Activated T-helper 1 cell treated with anti-CD3 and anti-CD28 coated beads, Interleukin-12 subunit alpha, Interleukin-12 subunit beta, Interleukin-2, Interleukin-4 antibody, amounts not matched to agents 30 ng/mL and 10 ng/mL and 1 ng/mL, durations not matched to agents 14 hours and 24 hours and 36 hours (primary cell): ENCODE measurements around the gene COL4A2. TPM values are rescaled to one million over a fixed set of nuclear protein-coding genes. Genes with fewer than 3 reads are reported as not detected.

Experiments used
- DNase-seq: peaks from one replicate; pipeline ENCODE4 v3.0.0; 2021; ENCODE audit warnings: low spot score
- H3K27ac Mint-ChIP-seq: one replicate; pipeline ENCODE4 v1.8.0; 2021; ENCODE audit warnings: mild to moderate bottlenecking, mixed read lengths
- H3K27me3 Mint-ChIP-seq: one replicate; pipeline ENCODE4 v1.8.0; 2022; ENCODE audit warnings: mild to moderate bottlenecking, moderate library complexity, mixed read lengths; ENCODE audit not compliant: insufficient read depth
- H3K36me3 Mint-ChIP-seq: one replicate; pipeline ENCODE4 v1.8.0; 2021; ENCODE audit warnings: low read depth, mixed read lengths
- H3K4me1 Mint-ChIP-seq: one replicate; pipeline ENCODE4 v1.8.0; 2021; ENCODE audit warnings: low read depth, mixed read lengths
- H3K4me3 Mint-ChIP-seq: one replicate; pipeline ENCODE4 v1.8.0; 2021; ENCODE audit warnings: mild to moderate bottlenecking, moderate library complexity, mixed read lengths
- H3K9me3 Mint-ChIP-seq: one replicate; pipeline ENCODE4 v1.8.0; 2021; ENCODE audit warnings: mixed read lengths
- intact Hi-C: fragments of 100-400 bp; cut with micrococcal nuclease; formaldehyde crosslinking; loops from one replicate; pipeline ENCODE4 v1.15.1; 2024
- total RNA-seq: library from RNA; stranded (reverse); gene quantifications from 2 replicates; pipeline ENCODE4 v1.2.3, GENCODE V29; 2022

COL4A2 gene
- total RNA-seq, 1 donor from 2014 or later, result not detected

- Mint-ChIP-seq H3K4me3 (no peak overlapping the region), H3K27me3 (peaks cover 29% of the 10 kb centered on the region), H3K36me3 (no peaks in the 10 kb centered on the region), H3K27ac (no peak overlapping the region), H3K9me3 (no peaks in the 10 kb centered on the region), H3K4me1 (no peaks in the 10 kb centered on the region)
- intact Hi-C loops, result no loop called here
- no peak for DNase-seq
Measured at GRCh38 chr13:110434629-110435028, 127.5 kb downstream of the COL4A2 start.

DNA sequence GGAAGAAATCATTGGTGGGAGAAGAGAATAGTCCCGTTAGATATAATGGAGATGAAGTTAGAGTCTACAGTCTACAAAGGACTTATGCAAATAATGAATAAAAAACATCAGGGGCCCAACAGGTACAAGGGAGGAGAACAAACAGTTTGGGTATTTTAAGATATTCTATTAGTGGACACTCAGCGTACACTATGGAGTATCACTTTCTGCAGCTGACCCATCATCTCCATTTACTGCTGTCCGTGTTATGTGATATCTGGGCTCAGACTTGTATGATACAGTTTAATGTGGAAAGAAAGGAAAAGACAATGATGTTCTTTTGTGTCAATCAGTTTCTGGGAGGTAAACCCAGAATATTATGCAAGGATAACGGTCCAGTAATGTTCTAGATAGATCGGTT lies 128.2 kb downstream of the COL4A2 start:
- H3K9me3 Mint-ChIP-seq, result no peaks in the 10 kb centered on the region

GRCh38 chr13:110436276-110436675 lies 129.2 kb downstream of the COL4A2 start:
- Mint-ChIP-seq H3K36me3 (no peaks in the 10 kb centered on the region), H3K27me3 (peaks cover 32% of the 10 kb centered on the region), H3K27ac (no peak overlapping the region), H3K9me3 (no peaks in the 10 kb centered on the region), H3K4me3 (no peak overlapping the region), H3K4me1 (no peaks in the 10 kb centered on the region)
- no peak for DNase-seq
- intact Hi-C loops, result no loop called here

More for the DNA sequence above, 128.2 kb downstream of the COL4A2 start:
- no peak overlapping the region for H3K27ac Mint-ChIP-seq
- H3K36me3 Mint-ChIP-seq, result no peaks in the 10 kb centered on the region
- intact Hi-C loops, result no loop called here
- no peaks in the 10 kb centered on the region for H3K4me1 Mint-ChIP-seq
- H3K27me3 Mint-ChIP-seq, result peaks cover 32% of the 10 kb centered on the region
- no peak overlapping the region for H3K4me3 Mint-ChIP-seq
- no peak for DNase-seq

DNA sequence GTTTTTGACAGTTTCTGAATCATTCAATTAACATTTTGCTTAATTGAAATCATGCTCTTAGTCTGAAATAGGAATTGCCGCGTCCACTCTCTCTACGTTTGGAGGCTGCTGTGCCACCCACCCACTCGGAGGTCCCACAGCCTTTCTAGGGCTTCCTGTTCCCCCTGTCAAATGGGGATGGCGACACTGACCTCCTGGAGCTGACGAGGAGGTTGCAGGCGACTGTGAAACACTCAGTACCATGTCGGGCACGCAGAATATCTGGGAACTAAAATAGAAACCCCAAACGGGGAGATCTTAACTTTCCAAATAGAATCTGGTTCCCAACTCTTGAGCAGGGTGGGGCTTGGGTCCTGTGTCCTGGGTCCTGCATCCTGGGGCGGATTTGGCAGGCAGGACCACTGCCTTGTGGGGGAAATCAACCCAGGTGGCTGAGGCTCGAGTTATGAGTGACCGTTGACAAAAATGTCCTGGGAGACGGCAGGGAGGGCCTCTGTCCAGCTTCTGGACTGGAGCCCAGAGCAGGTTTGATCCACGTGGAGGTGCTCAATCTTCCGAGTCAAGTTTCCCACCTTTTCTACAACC lies 129.8 kb downstream of the COL4A2 start:
- Mint-ChIP-seq H3K4me3 (no peak overlapping the region), H3K9me3 (no peaks in the 10 kb centered on the region), H3K27me3 (peaks cover 26% of the 10 kb centered on the region), H3K4me1 (no peaks in the 10 kb centered on the region), H3K27ac (no peak overlapping the region), H3K36me3 (no peaks in the 10 kb centered on the region)
- intact Hi-C loops, result no loop called here
- no peak for DNase-seq

DNA sequence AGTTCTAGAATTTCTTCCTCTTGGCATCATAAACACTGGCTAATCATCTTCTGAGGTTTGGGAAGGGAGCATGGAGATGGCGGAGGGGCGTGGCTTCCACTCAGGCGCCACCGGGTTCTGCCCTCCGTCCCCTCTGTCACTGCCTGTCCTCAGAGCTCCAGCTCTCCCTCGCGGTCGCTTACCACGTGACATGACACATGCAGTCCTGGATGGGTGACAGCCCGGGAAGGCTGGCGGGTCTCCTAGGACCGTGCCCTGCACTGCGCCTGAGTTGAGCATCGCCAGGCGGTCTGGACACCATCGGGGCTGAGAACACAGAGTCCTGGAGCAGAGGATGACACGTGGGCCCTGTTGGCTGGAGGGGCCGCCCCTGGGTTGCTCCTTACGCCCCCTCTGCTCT lies 131.1 kb downstream of the COL4A2 start:
- DNase-seq, result no peak
- intact Hi-C loops, result no loop called here
- Mint-ChIP-seq H3K4me1 (no peaks in the 10 kb centered on the region), H3K27ac (no peak overlapping the region), H3K4me3 (no peak overlapping the region), H3K27me3 (peaks cover 26% of the 10 kb centered on the region), H3K36me3 (no peaks in the 10 kb centered on the region), H3K9me3 (no peaks in the 10 kb centered on the region)

DNA sequence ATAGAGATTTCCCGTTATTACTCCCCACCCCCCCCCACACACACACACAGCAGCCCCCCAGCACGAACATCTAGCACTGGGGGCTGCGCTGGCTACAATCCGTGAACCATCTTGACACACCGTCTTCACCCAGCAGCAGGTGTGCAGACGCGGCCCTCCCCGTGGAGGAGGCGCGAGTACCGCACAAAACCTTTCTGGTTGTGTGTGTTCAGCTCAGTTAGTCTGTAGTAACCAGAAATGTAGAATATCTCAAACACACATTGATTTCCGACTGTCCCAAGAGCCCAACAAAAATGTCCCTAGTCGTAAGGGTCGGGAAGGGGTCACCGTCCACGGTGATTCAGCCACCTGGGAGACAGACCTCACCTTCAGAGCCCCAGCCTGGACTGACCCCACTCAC lies 131.7 kb downstream of the COL4A2 start:
- intact Hi-C loops, result no loop called here
- Mint-ChIP-seq H3K9me3 (no peaks in the 10 kb centered on the region), H3K27ac (no peak overlapping the region), H3K4me1 (no peaks in the 10 kb centered on the region), H3K4me3 (no peak overlapping the region), H3K36me3 (no peaks in the 10 kb centered on the region), H3K27me3 (peaks cover 31% of the 10 kb centered on the region)
- DNase-seq, result no peak

GRCh38 chr13:110440946-110441731 lies 134.1 kb downstream of the COL4A2 start:
- no peaks in the 10 kb centered on the region for H3K4me1 Mint-ChIP-seq

GRCh38 chr13:110442930-110443621 lies 136.0 kb downstream of the COL4A2 start:
- H3K4me1 Mint-ChIP-seq, result no peaks in the 10 kb centered on the region
- H3K27me3 Mint-ChIP-seq, result peaks cover 28% of the 10 kb centered on the region
- H3K9me3 Mint-ChIP-seq, result no peaks in the 10 kb centered on the region
- no peak for DNase-seq
- no peak overlapping the region for H3K4me3 Mint-ChIP-seq
- no peak overlapping the region for H3K27ac Mint-ChIP-seq
- no peaks in the 10 kb centered on the region for H3K36me3 Mint-ChIP-seq
- intact Hi-C loops, result no loop called here

More at GRCh38 chr13:110440946-110441731, 134.1 kb downstream of the COL4A2 start:
- H3K27ac Mint-ChIP-seq, result no peak overlapping the region
- no peaks in the 10 kb centered on the region for H3K9me3 Mint-ChIP-seq
- H3K27me3 Mint-ChIP-seq, result peaks cover 31% of the 10 kb centered on the region
- H3K4me3 Mint-ChIP-seq, result no peak overlapping the region
- no peaks in the 10 kb centered on the region for H3K36me3 Mint-ChIP-seq
- intact Hi-C loops, result no loop called here
- DNase-seq, result no peak

GRCh38 chr13:110443622-110444225 lies 136.6 kb downstream of the COL4A2 start:
- Mint-ChIP-seq H3K27me3 (peaks cover 25% of the 10 kb centered on the region), H3K27ac (no peak overlapping the region), H3K4me3 (no peak overlapping the region), H3K4me1 (no peaks in the 10 kb centered on the region), H3K36me3 (no peaks in the 10 kb centered on the region), H3K9me3 (no peaks in the 10 kb centered on the region)
- intact Hi-C loops, result loop anchor here (1.0 kb wide), 1 partner anchor 221 kb away; no protein-coding TSS in a partner anchor
- DNase-seq, result no peak

DNA sequence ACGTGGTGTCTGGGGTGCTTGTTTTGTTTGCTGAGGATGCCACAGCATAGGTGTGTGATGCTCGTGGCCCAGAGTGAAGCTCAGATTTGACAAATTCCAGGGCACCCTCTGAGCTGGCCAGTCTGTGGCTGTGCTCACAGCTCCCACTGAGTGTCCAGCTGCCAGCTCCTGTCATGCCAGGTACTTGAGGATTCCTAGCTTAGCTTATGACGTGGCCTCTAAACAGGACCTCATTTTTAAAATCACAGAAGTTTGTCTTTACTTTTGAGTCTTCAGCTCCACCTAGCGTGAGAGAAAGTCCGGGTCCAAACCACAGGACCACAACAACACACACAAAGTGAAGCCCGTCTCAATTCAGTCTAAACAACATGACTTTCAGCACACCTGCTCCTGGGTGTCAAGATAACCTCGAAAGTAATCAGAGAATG lies 137.2 kb downstream of the COL4A2 start:
- DNase-seq, result no peak
- intact Hi-C loops, result loop anchor here (1.0 kb wide), 1 partner anchor 222 kb away; no protein-coding TSS in a partner anchor
- Mint-ChIP-seq H3K4me3 (no peak overlapping the region), H3K36me3 (no peaks in the 10 kb centered on the region), H3K4me1 (no peaks in the 10 kb centered on the region), H3K9me3 (no peaks in the 10 kb centered on the region), H3K27ac (no peak overlapping the region), H3K27me3 (peaks cover 25% of the 10 kb centered on the region)

- no peak for DNase-seq
- intact Hi-C loops, result no loop called here
Measured at GRCh38 chr13:110445183-110445582, 138.1 kb downstream of the COL4A2 start.

GRCh38 chr13:110445722-110446574 lies 138.9 kb downstream of the COL4A2 start:
- H3K4me1 Mint-ChIP-seq, result no peaks in the 10 kb centered on the region
- H3K27ac Mint-ChIP-seq, result no peak overlapping the region
- H3K9me3 Mint-ChIP-seq, result no peaks in the 10 kb centered on the region
- no peak for DNase-seq
- no peaks in the 10 kb centered on the region for H3K36me3 Mint-ChIP-seq
- intact Hi-C loops, result no loop called here
- H3K4me3 Mint-ChIP-seq, result no peak overlapping the region
- H3K27me3 Mint-ChIP-seq, result peaks cover 23% of the 10 kb centered on the region

More at GRCh38 chr13:110445183-110445582, 138.1 kb downstream of the COL4A2 start:
- no peak overlapping the region for H3K27ac Mint-ChIP-seq
- H3K27me3 Mint-ChIP-seq, result peaks cover 23% of the 10 kb centered on the region
- no peaks in the 10 kb centered on the region for H3K36me3 Mint-ChIP-seq
- H3K4me3 Mint-ChIP-seq, result no peak overlapping the region
- no peaks in the 10 kb centered on the region for H3K4me1 Mint-ChIP-seq
- H3K9me3 Mint-ChIP-seq, result no peaks in the 10 kb centered on the region
